Measurements from ENCODE around the gene TRIO. TPM values are rescaled to one million over a fixed set of nuclear protein-coding genes. Genes with fewer than 3 reads are reported as not detected.

The TRIO gene
- total RNA-seq, 4 donors from 2014 or later = 186 to 388 (median 285) TPM

- H3K4me1 ChIP-seq = peaks cover 44 to 97% (median 85%) of the 10 kb centered on the region in 4 donors
- intact Hi-C loops (cut with DNase I; ENCODE audit: low total_unique reads) = no loop called here
These were observed 65.2 kb downstream of the TRIO start for GRCh38 chr5:14208071-14209021.

DNA sequence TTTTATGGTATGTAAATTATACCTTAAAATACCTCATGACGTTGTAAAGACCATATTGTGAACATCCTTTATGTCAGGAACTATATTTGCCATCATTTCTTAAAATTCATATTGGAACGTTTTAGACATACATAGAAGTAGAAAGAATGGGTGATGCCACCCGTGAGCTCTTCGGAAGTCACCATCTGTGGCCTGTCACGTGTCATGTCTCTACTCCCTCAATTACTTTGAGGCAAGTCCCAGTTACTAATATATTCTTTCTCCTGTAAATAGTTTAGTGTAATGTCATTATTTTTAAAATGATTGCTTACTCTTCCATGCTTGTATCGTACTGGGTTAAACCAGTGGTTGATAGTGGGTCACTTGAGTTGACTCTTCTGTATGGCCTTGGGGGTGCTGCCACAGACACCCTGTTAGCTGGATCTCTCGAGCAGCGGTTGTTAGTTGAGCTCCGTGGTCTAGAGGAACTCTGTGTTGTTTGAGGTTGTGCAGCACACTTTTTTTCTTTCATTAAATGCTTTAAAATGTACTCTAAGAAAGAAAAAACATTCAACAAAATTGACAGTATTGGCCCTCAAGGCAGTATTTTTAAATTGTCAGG lies 66.2 kb downstream of the TRIO start:
- in situ Hi-C loops (cut with MboI; ENCODE audit: low pct_ligation_motif_present in 1 of 4, low pct_unique_long_range_greater_than_20kb in 1 of 4, low sequenced_read_pairs in 3 of 4) = loop anchor here in 3 of 4 donors (10.0 kb wide), 2 partner anchors 55 to 65 kb away; partner anchors contain the start of gene TRIO (in 2 of the 3)
- TF ChIP-seq POLR2A (IDR thresholded peaks at IDR 0.05) = no peak
- no peak for TF ChIP-seq EP300 (IDR thresholded peaks at IDR 0.05; ENCODE audit: low read depth)
- TF ChIP-seq, protein P1, sequence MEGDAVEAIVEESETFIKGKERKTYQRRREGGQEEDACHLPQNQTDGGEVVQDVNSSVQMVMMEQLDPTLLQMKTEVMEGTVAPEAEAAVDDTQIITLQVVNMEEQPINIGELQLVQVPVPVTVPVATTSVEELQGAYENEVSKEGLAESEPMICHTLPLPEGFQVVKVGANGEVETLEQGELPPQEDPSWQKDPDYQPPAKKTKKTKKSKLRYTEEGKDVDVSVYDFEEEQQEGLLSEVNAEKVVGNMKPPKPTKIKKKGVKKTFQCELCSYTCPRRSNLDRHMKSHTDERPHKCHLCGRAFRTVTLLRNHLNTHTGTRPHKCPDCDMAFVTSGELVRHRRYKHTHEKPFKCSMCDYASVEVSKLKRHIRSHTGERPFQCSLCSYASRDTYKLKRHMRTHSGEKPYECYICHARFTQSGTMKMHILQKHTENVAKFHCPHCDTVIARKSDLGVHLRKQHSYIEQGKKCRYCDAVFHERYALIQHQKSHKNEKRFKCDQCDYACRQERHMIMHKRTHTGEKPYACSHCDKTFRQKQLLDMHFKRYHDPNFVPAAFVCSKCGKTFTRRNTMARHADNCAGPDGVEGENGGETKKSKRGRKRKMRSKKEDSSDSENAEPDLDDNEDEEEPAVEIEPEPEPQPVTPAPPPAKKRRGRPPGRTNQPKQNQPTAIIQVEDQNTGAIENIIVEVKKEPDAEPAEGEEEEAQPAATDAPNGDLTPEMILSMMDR (IDR thresholded peaks at IDR 0.05) = no peak
- no peak for TF ChIP-seq POLR2AphosphoS5 (IDR thresholded peaks at IDR 0.05)
- Histone ChIP-seq H3K4me1 (peaks cover 36 to 97% (median 85%) of the 10 kb centered on the region in 4 donors), H3K27me3 (no peaks in the 10 kb centered on the region), H3K36me3 (no peaks in the 10 kb centered on the region), H3K9me3 (no peaks in the 10 kb centered on the region), H3K4me3 (peak overlapping the region in 1 of 4 donors; percentile 1), H3K27ac (peak overlapping the region; percentile 84 to 89 (median 87))
- no peak for DNase-seq
- WGBS, 2 donors (ENCODE audit: low coverage in 1 of 2) = 50 to 52% methylated on average over 8 to 9 of the region's 9 CpGs
- intact Hi-C loops (cut with DNase I; ENCODE audit: low total_unique reads) = no loop called here

More at GRCh38 chr5:14208071-14209021, 65.2 kb downstream of the TRIO start:
- Histone ChIP-seq H3K36me3 (no peaks in the 10 kb centered on the region), H3K27ac (peak overlapping the region; percentile 84 to 89 (median 87)), H3K9me3 (no peaks in the 10 kb centered on the region), H3K27me3 (no peaks in the 10 kb centered on the region), H3K4me3 (peak overlapping the region in 1 of 4 donors; percentile 23)
- WGBS, 2 donors (ENCODE audit: low coverage in 1 of 2) = 17 to 19% methylated on average over 8 of the region's 8 CpGs
- in situ Hi-C loops (cut with MboI; ENCODE audit: low pct_ligation_motif_present in 1 of 4, low pct_unique_long_range_greater_than_20kb in 1 of 4, low sequenced_read_pairs in 3 of 4) = loop anchor here in 3 of 4 donors (10.0 kb wide), 2 partner anchors 54 to 64 kb away; partner anchors contain the start of gene TRIO (in 2 of the 3)
- DNase-seq = peak; percentile 59
- TF ChIP-seq POLR2A (IDR thresholded peaks at IDR 0.05) = peak; percentile 27
- TF ChIP-seq POLR2AphosphoS5 (IDR thresholded peaks at IDR 0.05) = peak in 2 of 3 donors; percentile 26 to 40
- TF ChIP-seq EP300 (IDR thresholded peaks at IDR 0.05; ENCODE audit: low read depth) = no peak

- H3K27me3 ChIP-seq = no peaks in the 10 kb centered on the region
- no peaks in the 10 kb centered on the region for H3K36me3 ChIP-seq
- peak overlapping the region; percentile 84 to 89 (median 87) for H3K27ac ChIP-seq
- peaks cover 32 to 93% (median 83%) of the 10 kb centered on the region in 4 donors for H3K4me1 ChIP-seq
- TF ChIP-seq, protein P1 (IDR thresholded peaks at IDR 0.05) = no peak
- TF ChIP-seq POLR2A (IDR thresholded peaks at IDR 0.05) = no peak
- TF ChIP-seq EP300 (IDR thresholded peaks at IDR 0.05; ENCODE audit: low read depth) = no peak
- H3K9me3 ChIP-seq = no peaks in the 10 kb centered on the region
- in situ Hi-C loops (cut with MboI; ENCODE audit: low pct_ligation_motif_present in 1 of 4, low pct_unique_long_range_greater_than_20kb in 1 of 4, low sequenced_read_pairs in 3 of 4) (loop anchor here in 3 of 4 donors (10.0 kb wide), 2 partner anchors 55 to 65 kb away; partner anchors contain the start of gene TRIO (in 2 of the 3)), intact Hi-C loops (cut with DNase I; ENCODE audit: low total_unique reads) (loop anchor here (5.0 kb wide), 1 partner anchor 63 kb away; no protein-coding TSS in a partner anchor)
- H3K4me3 ChIP-seq = no peak overlapping the region
- 93 to 100% methylated on average over 1 to 8 of the region's 8 CpGs for WGBS, 2 donors (ENCODE audit: low coverage in 1 of 2)
- DNase-seq = no peak
These were observed 66.7 kb downstream of the TRIO start for GRCh38 chr5:14209836-14210235.

DNA sequence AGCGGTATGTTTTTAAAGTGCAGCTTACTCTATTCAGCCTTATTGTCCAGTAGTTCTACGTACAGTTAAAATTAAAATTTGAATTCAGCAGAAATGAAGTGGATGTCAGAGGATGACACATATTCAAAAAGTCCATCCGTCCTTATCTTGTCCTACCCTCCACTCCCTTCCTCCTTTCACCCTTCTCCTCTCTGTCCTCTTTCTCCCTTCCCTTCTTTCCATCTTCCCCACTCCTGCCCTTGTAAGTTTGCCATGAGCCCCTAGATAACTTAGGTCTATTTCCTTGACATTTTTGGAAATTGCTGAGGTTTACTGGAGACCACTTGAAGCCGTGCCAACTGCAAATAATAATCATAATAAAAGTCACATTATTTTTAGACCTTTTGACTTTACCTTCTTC lies 67.6 kb downstream of the TRIO start:
- in situ Hi-C loops (cut with MboI; ENCODE audit: low pct_ligation_motif_present in 1 of 4, low pct_unique_long_range_greater_than_20kb in 1 of 4, low sequenced_read_pairs in 3 of 4) = no loop called here
- H3K4me3 ChIP-seq = no peak overlapping the region
- intact Hi-C loops (cut with DNase I; ENCODE audit: low total_unique reads) = loop anchor here (5.0 kb wide), 1 partner anchor 63 kb away; no protein-coding TSS in a partner anchor
- no peaks in the 10 kb centered on the region for H3K36me3 ChIP-seq
- TF ChIP-seq POLR2A (IDR thresholded peaks at IDR 0.05) (no peak), POLR2AphosphoS5 (IDR thresholded peaks at IDR 0.05) (no peak)
- TF ChIP-seq, protein P1 (IDR thresholded peaks at IDR 0.05) = no peak
- H3K4me1 ChIP-seq = peaks cover 27 to 93% (median 80%) of the 10 kb centered on the region in 4 donors
- H3K27me3 ChIP-seq = no peaks in the 10 kb centered on the region
- DNase-seq = no peak
- WGBS, 2 donors (ENCODE audit: low coverage in 1 of 2) = 68 to 71% methylated on average over 4 of the region's 4 CpGs
- no peaks in the 10 kb centered on the region for H3K9me3 ChIP-seq
- peak overlapping the region; percentile 84 to 89 (median 87) for H3K27ac ChIP-seq

Measured in transverse colon (tissue), 4 donors.